Ectodermal cell (in vitro differentiated cells): ENCODE measurements around the gene MYH15.

Experiments
- H3K27ac ChIP-seq: 2 replicates; pipeline ENCODE4 v1.7.0; 2013; ENCODE audit warnings: mild to moderate bottlenecking, low read depth, low read length; ENCODE audit not compliant: insufficient read depth, poor library complexity, severe bottlenecking
- H3K27me3 ChIP-seq: 2 replicates; pipeline ENCODE4 v1.7.0; 2013; ENCODE audit warnings: mild to moderate bottlenecking, low read length; ENCODE audit not compliant: insufficient read depth, control insufficient read depth, poor library complexity, severe bottlenecking
- H3K36me3 ChIP-seq: one replicate; pipeline ENCODE4 v1.7.0; 2013; ENCODE audit warnings: low read length; ENCODE audit not compliant: control insufficient read depth, insufficient read depth
- H3K4me1 ChIP-seq: one replicate; pipeline ENCODE4 v1.7.0; 2013; ENCODE audit warnings: low read length; ENCODE audit not compliant: control insufficient read depth, insufficient read depth
- H3K4me3 ChIP-seq: 2 replicates; pipeline ENCODE4 v1.7.0; 2013; ENCODE audit warnings: low read depth, low read length, control low read depth; ENCODE audit not compliant: insufficient read depth
- H3K9me3 ChIP-seq: 2 replicates; pipeline ENCODE4 v1.7.0; 2013; ENCODE audit warnings: mild to moderate bottlenecking, low read length, moderate library complexity; ENCODE audit not compliant: control insufficient read depth
- WGBS, 2 experiments: methylation state at CpG; one replicate each; pipeline ENCODE4 v1.1.7; 2013; ENCODE audit warnings: missing lambda C conversion rate in 2 of 2; 5-methylcytosine and 5-hydroxymethylcytosine counted together

MYH15 gene

GRCh38 chr3:108459225-108459624 is 51.2 kb downstream of the MYH15 start:
- Histone ChIP-seq H3K36me3 (no peaks in the 10 kb centered on the region), H3K27me3 (no peaks in the 10 kb centered on the region), H3K4me3 (no peak overlapping the region), H3K9me3 (no peaks in the 10 kb centered on the region), H3K4me1 (peaks cover 4% of the 10 kb centered on the region), H3K27ac (no peak overlapping the region)

- 86 to 89% methylated on average over 1 to 2 of the region's 2 CpGs for WGBS, 2 experiments
- H3K27ac ChIP-seq = no peak overlapping the region
- no peaks in the 10 kb centered on the region for H3K27me3 ChIP-seq
- no peaks in the 10 kb centered on the region for H3K36me3 ChIP-seq
- no peaks in the 10 kb centered on the region for H3K9me3 ChIP-seq
- H3K4me1 ChIP-seq = no peaks in the 10 kb centered on the region
- H3K4me3 ChIP-seq = no peak overlapping the region
These were observed 55.1 kb downstream of the MYH15 start for GRCh38 chr3:108455212-108455705.

DNA sequence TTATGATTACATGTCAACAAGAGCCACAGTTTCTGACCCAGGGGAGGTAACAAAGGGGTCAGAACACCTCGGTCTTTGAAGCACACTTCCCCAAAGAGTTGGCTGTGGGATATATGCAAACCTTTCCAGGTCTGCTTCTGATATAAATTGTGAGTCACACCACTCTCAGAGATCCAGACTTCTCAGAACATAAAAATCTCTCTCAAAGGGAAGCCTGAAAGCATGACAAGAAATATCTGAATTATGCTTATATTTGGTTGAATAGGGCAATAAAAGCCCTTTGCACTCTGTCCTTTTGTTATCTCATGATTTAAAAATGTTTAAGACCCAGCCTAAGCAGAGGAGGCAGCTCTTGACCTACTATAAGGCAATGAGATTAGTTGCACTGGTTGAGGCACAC is 56.8 kb downstream of the MYH15 start:
- no peak overlapping the region for H3K4me3 ChIP-seq
- no peak overlapping the region for H3K27ac ChIP-seq
- WGBS, 2 experiments = 97 to 100% methylated on average over 1 of the region's 1 CpG
- no peaks in the 10 kb centered on the region for H3K9me3 ChIP-seq
- no peaks in the 10 kb centered on the region for H3K4me1 ChIP-seq
- no peaks in the 10 kb centered on the region for H3K27me3 ChIP-seq
- H3K36me3 ChIP-seq = no peaks in the 10 kb centered on the region

DNA sequence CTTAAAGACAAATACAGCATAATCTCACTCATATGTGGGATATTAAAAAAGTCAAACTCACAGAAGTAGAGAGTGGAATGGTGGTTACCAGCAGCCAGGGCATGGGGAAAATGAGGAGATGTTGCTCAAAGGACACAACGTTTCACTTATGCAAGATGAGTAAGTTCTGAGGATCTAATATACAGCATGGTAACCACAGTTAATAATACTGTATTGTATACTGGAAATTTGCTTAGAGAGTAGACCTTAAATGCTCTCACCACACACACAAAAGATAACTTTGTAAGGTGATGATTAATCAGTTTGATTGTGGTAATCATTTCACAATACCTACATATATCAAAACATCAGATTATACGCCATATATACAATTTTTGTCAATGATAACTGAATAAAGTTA is 60.0 kb downstream of the MYH15 start:
- 100% methylated on average over 1 of the region's 2 CpGs; no CpG with 5 or more reads in 1 of the 2 experiments for WGBS, 2 experiments

GRCh38 chr3:108448593-108448992 is 61.8 kb downstream of the MYH15 start:
- Histone ChIP-seq H3K27me3 (no peaks in the 10 kb centered on the region), H3K4me3 (no peak overlapping the region), H3K4me1 (no peaks in the 10 kb centered on the region), H3K9me3 (no peaks in the 10 kb centered on the region), H3K36me3 (no peaks in the 10 kb centered on the region), H3K27ac (no peak overlapping the region)
- WGBS, 2 experiments = 100% methylated on average over 1 of the region's 1 CpG; no CpG with 5 or more reads in 1 of the 2 experiments

More for the DNA sequence above, 60.0 kb downstream of the MYH15 start:
- Histone ChIP-seq H3K36me3 (no peaks in the 10 kb centered on the region), H3K27ac (no peak overlapping the region), H3K4me3 (no peak overlapping the region), H3K27me3 (no peaks in the 10 kb centered on the region), H3K4me1 (no peaks in the 10 kb centered on the region), H3K9me3 (no peaks in the 10 kb centered on the region)

DNA sequence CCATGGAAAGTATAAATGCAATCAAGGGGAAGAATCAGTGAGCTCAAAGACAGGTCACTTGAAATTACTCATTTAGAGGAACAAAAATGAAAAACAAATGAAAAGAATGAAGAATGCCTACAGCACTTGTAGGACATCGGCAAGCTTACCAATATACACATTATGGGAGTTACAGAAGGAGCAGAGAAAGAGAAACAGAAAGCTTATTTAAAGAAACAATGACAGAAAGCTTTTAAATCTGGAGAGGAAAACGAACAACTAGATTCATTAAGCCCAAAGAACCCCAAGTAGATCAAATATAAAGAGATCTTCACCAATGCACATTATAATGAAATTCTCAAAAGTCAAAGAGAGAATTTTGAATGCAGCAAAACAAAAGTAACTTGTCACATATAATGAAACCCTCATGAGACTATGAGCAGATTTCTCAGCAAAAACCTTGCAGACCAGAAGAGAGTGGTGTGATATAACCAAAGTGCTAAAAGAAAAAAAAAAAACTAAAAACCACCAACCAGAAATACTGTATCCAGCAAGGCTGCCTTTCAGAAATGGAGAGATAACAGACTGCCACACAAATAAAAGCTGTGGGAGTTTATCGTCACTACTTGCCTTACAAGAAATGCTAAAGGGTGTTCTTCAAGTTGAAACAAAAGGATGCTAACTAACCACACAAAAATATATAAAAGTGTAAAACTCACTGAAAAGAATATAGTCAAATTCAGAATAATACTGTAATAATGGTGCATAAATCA is 63.1 kb downstream of the MYH15 start:
- H3K9me3 ChIP-seq = no peaks in the 10 kb centered on the region
- no peak overlapping the region for H3K4me3 ChIP-seq
- peaks cover 3% of the 10 kb centered on the region for H3K4me1 ChIP-seq
- no peaks in the 10 kb centered on the region for H3K36me3 ChIP-seq
- no peak overlapping the region for H3K27ac ChIP-seq
- H3K27me3 ChIP-seq = no peaks in the 10 kb centered on the region
- 90% methylated on average over 3 of the region's 3 CpGs; no CpG with 5 or more reads in 1 of the 2 experiments for WGBS, 2 experiments

- peak overlapping the region; percentile 45 for H3K27ac ChIP-seq
- H3K4me1 ChIP-seq = peaks cover 24% of the 10 kb centered on the region
- no peaks in the 10 kb centered on the region for H3K9me3 ChIP-seq
- WGBS, 2 experiments = 69 to 73% methylated on average over 2 of the region's 2 CpGs
- no peaks in the 10 kb centered on the region for H3K36me3 ChIP-seq
- H3K27me3 ChIP-seq = no peaks in the 10 kb centered on the region
- no peak overlapping the region for H3K4me3 ChIP-seq
These were observed 68.1 kb downstream of the MYH15 start for GRCh38 chr3:108442281-108442680.

DNA sequence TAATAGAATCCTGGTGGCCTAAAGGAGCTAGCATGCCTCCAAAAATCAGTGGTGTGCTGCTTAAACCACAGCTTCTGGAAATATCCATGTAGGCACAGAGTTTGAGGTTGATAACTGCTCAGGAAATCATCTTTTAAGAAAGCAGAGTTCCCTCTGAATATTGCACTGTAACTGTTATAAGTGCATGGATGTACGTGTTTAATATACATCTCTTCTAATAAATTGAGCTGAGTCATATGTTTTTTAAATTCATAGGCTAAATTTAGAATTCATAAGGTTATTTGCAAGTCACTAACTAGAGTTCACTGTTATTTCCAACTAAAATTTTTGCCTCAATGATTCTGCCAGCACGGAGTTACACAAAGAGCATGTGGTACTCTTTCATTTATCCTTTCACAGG is 68.9 kb downstream of the MYH15 start:
- Histone ChIP-seq H3K4me1 (peaks cover 24% of the 10 kb centered on the region), H3K9me3 (no peaks in the 10 kb centered on the region), H3K27me3 (no peaks in the 10 kb centered on the region), H3K4me3 (no peak overlapping the region), H3K36me3 (no peaks in the 10 kb centered on the region), H3K27ac (peak overlapping the region; percentile 45)
- 43 to 67% methylated on average over 1 of the region's 2 CpGs for WGBS, 2 experiments

DNA sequence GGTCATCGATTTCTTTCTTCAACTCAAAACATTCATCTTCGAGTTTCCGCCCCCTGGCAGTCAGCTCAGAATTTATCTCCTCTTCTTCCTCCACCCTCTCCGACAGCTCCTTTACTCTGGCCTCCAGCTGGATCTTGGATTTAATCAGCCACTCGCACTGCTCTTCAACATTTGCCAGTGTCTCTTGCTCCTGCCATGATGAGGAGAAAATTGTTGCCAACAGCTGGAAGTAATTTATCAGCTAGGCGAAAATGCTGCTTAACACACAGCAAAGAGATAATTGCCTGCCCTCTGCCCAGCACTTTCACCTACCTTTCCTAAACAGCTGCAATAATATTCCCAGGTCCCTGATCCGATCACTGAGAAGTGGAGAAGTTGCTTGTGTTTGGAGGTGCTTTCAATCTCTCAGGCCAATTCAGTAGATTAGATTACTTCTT is 69.3 kb downstream of the MYH15 start:
- Histone ChIP-seq H3K27ac (peak overlapping the region; percentile 20), H3K4me3 (no peak overlapping the region)
- 67 to 69% methylated on average over 6 to 7 of the region's 7 CpGs for WGBS, 2 experiments

DNA sequence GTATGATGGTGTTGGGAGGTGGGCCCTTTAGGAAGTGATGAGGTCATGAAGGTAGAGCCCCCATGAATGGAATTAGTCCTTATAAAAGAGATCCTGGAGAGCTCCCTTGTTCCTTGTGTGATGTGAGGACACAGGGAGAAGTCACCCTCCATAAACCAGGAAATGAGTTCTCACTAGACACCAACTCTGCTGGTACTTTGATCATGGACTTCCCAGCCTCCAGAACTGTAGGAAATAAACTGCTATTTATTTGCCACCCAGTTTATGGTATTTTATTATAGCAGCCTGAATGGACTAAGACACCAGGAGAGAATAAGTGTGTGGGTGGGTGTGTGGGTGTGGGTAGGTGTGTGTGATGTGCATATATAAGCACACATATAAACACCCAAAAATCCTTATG is 71.9 kb downstream of the MYH15 start:
- Histone ChIP-seq H3K36me3 (no peaks in the 10 kb centered on the region), H3K27me3 (no peaks in the 10 kb centered on the region), H3K9me3 (no peaks in the 10 kb centered on the region), H3K27ac (no peak overlapping the region), H3K4me1 (peaks cover 24% of the 10 kb centered on the region), H3K4me3 (no peak overlapping the region)

More for the DNA sequence above, 69.3 kb downstream of the MYH15 start:
- Histone ChIP-seq H3K27me3 (no peaks in the 10 kb centered on the region), H3K4me1 (peaks cover 24% of the 10 kb centered on the region), H3K9me3 (no peaks in the 10 kb centered on the region), H3K36me3 (no peaks in the 10 kb centered on the region)
